H1 (cell line): ENCODE results near the gene CEP350. TPM values are rescaled to one million over a fixed set of nuclear protein-coding genes. Genes with fewer than 3 reads are reported as not detected.

Experiments
- CTCF ChIA-PET: fragments of 300-600 bp; sonication (Branson Sonifier 250); formaldehyde crosslinking; loops from one replicate; lab custom pipeline; 2021; ENCODE audit not compliant: partially characterized antibody; lab: Charles Lee
- POLR2A ChIA-PET: fragments of 300-600 bp; sonication (Branson Sonifier 250); formaldehyde crosslinking; loops from one replicate; lab custom pipeline; 2021; ENCODE audit warnings: inconsistent platforms; ENCODE audit not compliant: partially characterized antibody; lab: Charles Lee
- DNase-seq, 2 experiments: peaks; one replicate each; pipeline versions ENCODE4 v3.0.0 to v3.0.0-alpha.2; 2010 to 2022; ENCODE audit warnings: low spot score in 2 of 2, low read depth in 1 of 2, mixed read lengths in 1 of 2
- FAIRE-seq: peaks from 2 replicates; lab custom pipeline; 2011; peaks lifted over from hg19 to GRCh38; lab: Jason Lieb, UNC
- H2AFZ ChIP-seq: 2 replicates; pipeline ENCODE4 v1.8.1; 2012; ENCODE audit warnings: low read length, inconsistent platforms
- H2AK5ac ChIP-seq: 2 replicates; pipeline ENCODE4 v1.6.1; 2013; ENCODE audit warnings: low read depth, low read length
- H2BK120ac ChIP-seq: replicated peaks from 2 replicates; pipeline ENCODE3; 2013; ENCODE audit warnings: low read depth, low read length, inconsistent platforms
- H2BK12ac ChIP-seq: 2 replicates; pipeline ENCODE4 v1.6.1; 2013; ENCODE audit warnings: low read depth, low read length
- H2BK15ac ChIP-seq: 2 replicates; pipeline ENCODE4 v1.6.1; 2013; ENCODE audit warnings: low read length
- H2BK20ac ChIP-seq: 2 replicates; pipeline ENCODE4 v1.6.1; 2013; ENCODE audit warnings: low read length
- H2BK5ac ChIP-seq: 2 replicates; pipeline ENCODE4 v1.6.1; 2013; ENCODE audit warnings: low read depth, low read length
- H3K14ac ChIP-seq: 2 replicates; pipeline ENCODE4 v1.6.1; 2013; ENCODE audit warnings: inconsistent platforms; ENCODE audit not compliant: insufficient read length
- H3K18ac ChIP-seq: 2 replicates; pipeline ENCODE4 v1.6.1; 2013; ENCODE audit warnings: low read length; ENCODE audit errors: extremely low read depth
- H3K23ac ChIP-seq: 2 replicates; pipeline ENCODE4 v1.6.1; 2013; ENCODE audit warnings: inconsistent platforms; ENCODE audit not compliant: insufficient read length
- H3K23me2 ChIP-seq: 2 replicates; pipeline ENCODE4 v1.6.1; 2013; ENCODE audit warnings: low read depth, low read length
- H3K27ac ChIP-seq: 2 replicates; pipeline ENCODE4 v1.6.1; 2011; ENCODE audit warnings: low read depth, low read length, inconsistent platforms
- H3K27me3 ChIP-seq, 4 experiments: replicated peaks in 1 of 4; 1 replicate in 1 of 4; 2 replicates in 3 of 4; pipeline versions ENCODE4 v1.6.1 to v1.8.1; 2011 to 2013; ENCODE audit warnings: low read length in 3 of 4, mild to moderate bottlenecking in 3 of 4, inconsistent platforms in 2 of 4, mixed read lengths in 2 of 4, moderate library complexity in 1 of 4; ENCODE audit not compliant: control insufficient read depth in 3 of 4, insufficient read depth in 3 of 4; ENCODE audit errors: extremely low read depth in 1 of 4
- H3K36me3 ChIP-seq, 4 experiments: 2 replicates each; pipeline versions ENCODE4 v1.6.1 to v1.8.1; 2011 to 2013; ENCODE audit warnings: mild to moderate bottlenecking in 4 of 4, low read length in 3 of 4, moderate library complexity in 2 of 4, control low read depth in 1 of 4, inconsistent platforms in 1 of 4; ENCODE audit not compliant: insufficient read depth in 4 of 4, control insufficient read depth in 2 of 4
- H3K4ac ChIP-seq: replicated peaks from 2 replicates; pipeline ENCODE3; 2013; ENCODE audit warnings: low read length, low read depth, mixed read lengths, inconsistent platforms; ENCODE audit not compliant: insufficient read length
- H3K4me1 ChIP-seq, 4 experiments: replicated peaks in 1 of 4; 1 replicate in 1 of 4; 2 replicates in 3 of 4; pipeline versions ENCODE4 v1.6.1 to v1.8.1; 2011 to 2013; ENCODE audit warnings: low read length in 3 of 4, inconsistent platforms in 2 of 4, mixed read lengths in 1 of 4; ENCODE audit not compliant: insufficient read depth in 4 of 4, control insufficient read depth in 3 of 4
- H3K4me2 ChIP-seq, 2 experiments: 2 replicates each; pipeline versions ENCODE4 v1.6.1 to v1.8.1; 2011 to 2013; ENCODE audit warnings: low read depth in 2 of 2, low read length in 2 of 2, control low read depth in 1 of 2, inconsistent platforms in 1 of 2, mild to moderate bottlenecking in 1 of 2; ENCODE audit not compliant: insufficient read depth in 1 of 2
- H3K4me3 ChIP-seq, 4 experiments: fragments of 200-600, 300-600 bp in 1 of 4; sonication (generic), shearing (Covaris generic), sonication (Bioruptor Twin) in 1 of 4; 2 replicates each; pipeline versions ENCODE4 v1.5.1 to v1.8.1; 2011 to 2016; ENCODE audit warnings: low read length in 4 of 4, low read depth in 3 of 4, control low read depth in 2 of 4, inconsistent platforms in 2 of 4, mild to moderate bottlenecking in 2 of 4, mixed read lengths in 1 of 4, moderate library complexity in 1 of 4; ENCODE audit not compliant: insufficient read depth in 2 of 4; ENCODE audit errors: extremely low read depth in 1 of 4
- H3K56ac ChIP-seq: replicated peaks from 2 replicates; pipeline ENCODE3; 2013; ENCODE audit warnings: low read depth, mild to moderate bottlenecking, mixed read lengths, low read length, inconsistent platforms; ENCODE audit not compliant: insufficient read length
- H3K79me1 ChIP-seq: 2 replicates; pipeline ENCODE4 v1.6.1; 2013; ENCODE audit warnings: low read depth, low read length, control low read depth
- H3K79me2 ChIP-seq, 2 experiments: 2 replicates each; pipeline versions ENCODE4 v1.6.1 to v1.8.1; 2012 to 2013; ENCODE audit warnings: low read length in 2 of 2, mild to moderate bottlenecking in 2 of 2, inconsistent platforms in 1 of 2; ENCODE audit not compliant: insufficient read depth in 2 of 2, control insufficient read depth in 1 of 2
- H3K9ac ChIP-seq, 4 experiments: replicated peaks in 1 of 4; 1 replicate in 1 of 4; 2 replicates in 3 of 4; pipeline versions ENCODE4 v1.6.1 to v1.8.1; 2011 to 2013; ENCODE audit warnings: low read depth in 3 of 4, low read length in 3 of 4, control low read depth in 2 of 4, mild to moderate bottlenecking in 2 of 4, moderate library complexity in 2 of 4, inconsistent platforms in 1 of 4; ENCODE audit errors: extremely low read depth in 1 of 4
- H3K9me3 ChIP-seq, 2 experiments: 2 replicates each; pipeline versions ENCODE4 v1.6.1 to v1.8.1; 2012 to 2013; ENCODE audit warnings: mild to moderate bottlenecking in 2 of 2, moderate library complexity in 2 of 2, control low read depth in 1 of 2, inconsistent platforms in 1 of 2, low read depth in 1 of 2, low read length in 1 of 2, mixed read lengths in 1 of 2; ENCODE audit not compliant: insufficient read depth in 2 of 2
- H4K20me1 ChIP-seq, 2 experiments: replicated peaks in 1 of 2; 2 replicates each; pipeline versions ENCODE3 to v1.8.1; 2011 to 2013; ENCODE audit warnings: inconsistent platforms in 2 of 2, low read length in 2 of 2, mild to moderate bottlenecking in 1 of 2; ENCODE audit not compliant: insufficient read depth in 2 of 2, control insufficient read depth in 1 of 2
- H4K5ac ChIP-seq: 2 replicates; pipeline ENCODE4 v1.6.1; 2013; ENCODE audit warnings: low read length, low read depth, mixed read lengths, inconsistent platforms; ENCODE audit not compliant: insufficient read length
- H4K8ac ChIP-seq: 2 replicates; pipeline ENCODE4 v1.8.0; 2013; ENCODE audit warnings: mild to moderate bottlenecking, moderate library complexity, low read length, inconsistent platforms; ENCODE audit not compliant: insufficient read depth; ENCODE audit errors: extremely low read depth
- H4K91ac ChIP-seq: replicated peaks from 2 replicates; pipeline ENCODE3; 2013; ENCODE audit warnings: low read length, mixed read lengths, inconsistent platforms; ENCODE audit not compliant: insufficient read length
- CREB1 ChIP-seq: IDR thresholded peaks from 2 replicates; pipeline ENCODE4 v1.6.1; 2012; ENCODE audit warnings: inconsistent platforms
- FOSL1 ChIP-seq: IDR thresholded peaks from 2 replicates; pipeline ENCODE4 v1.6.1; 2011; ENCODE audit warnings: mild to moderate bottlenecking, low read depth, low read length, moderate library complexity; ENCODE audit not compliant: insufficient read depth
- JUND ChIP-seq: IDR thresholded peaks from 2 replicates; pipeline ENCODE4 v1.6.1; 2011; ENCODE audit warnings: mild to moderate bottlenecking, improper control_type of control experiment, low read length
- KDM1A ChIP-seq: fragments of 200-600, 300-600 bp; sonication (generic); IDR thresholded peaks from 2 replicates; pipeline ENCODE4 v1.7.1; 2016; ENCODE audit warnings: mild to moderate bottlenecking, low read length, borderline replicate concordance
- NRF1 ChIP-seq: IDR thresholded peaks from 2 replicates; pipeline ENCODE4 v1.6.1; 2011; ENCODE audit warnings: mild to moderate bottlenecking, low read depth, low read length, improper control_type of control experiment
- POLR2A ChIP-seq, 2 experiments: IDR thresholded peaks; 1 replicate in 1 of 2; 2 replicates in 1 of 2; pipeline ENCODE4 v1.6.1; 2011; ENCODE audit warnings: low read depth in 2 of 2, low read length in 2 of 2, mild to moderate bottlenecking in 2 of 2; ENCODE audit errors: control extremely low read depth in 1 of 2
- POLR2AphosphoS5 ChIP-seq: IDR thresholded peaks from 2 replicates; pipeline ENCODE4 v1.6.1; 2011; ENCODE audit warnings: low read depth, low read length
- RAD21 ChIP-seq, 2 experiments: IDR thresholded peaks in 1 of 2; conservative IDR thresholded peaks in 1 of 2; 2 replicates each; pipeline ENCODE4 v1.6.1; 2011; ENCODE audit warnings: low read depth in 2 of 2, low read length in 2 of 2, improper control_type of control experiment in 1 of 2, inconsistent platforms in 1 of 2, mild to moderate bottlenecking in 1 of 2, moderate library complexity in 1 of 2
- SIN3A ChIP-seq, 2 experiments: IDR thresholded peaks in 1 of 2; conservative IDR thresholded peaks in 1 of 2; 2 replicates each; pipeline ENCODE4 v1.6.1; 2011 to 2012; ENCODE audit warnings: low read length in 2 of 2, improper control_type of control experiment in 1 of 2, low read depth in 1 of 2, mild to moderate bottlenecking in 1 of 2
- WGBS, 2 experiments: shearing (Covaris generic) in 1 of 2; methylation state at CpG; one replicate each; pipeline versions ENCODE4 v1.1.6 to v1.1.7; 2013 to 2015; ENCODE audit warnings: low lambda C conversion rate in 2 of 2, mixed read lengths in 2 of 2, inconsistent platforms in 1 of 2, low coverage in 1 of 2, missing lambda C conversion rate in 1 of 2; ENCODE audit not compliant: insufficient replicate concordance in 2 of 2, insufficient coverage in 1 of 2, insufficient read length in 1 of 2; ENCODE audit errors: extremely low coverage in 1 of 2, missing lambda C conversion rate in 1 of 2; 5-methylcytosine and 5-hydroxymethylcytosine counted together
- polyA plus RNA-seq, 7 experiments: library from polyadenylated mRNA; depleted of rRNA in 3 of 7; stranded (reverse) in 5 of 7; unstranded in 2 of 7; fragments of >200 nt in 5 of 7; fragments of 200-250 nt in 2 of 7; gene quantifications; 1 replicate in 5 of 7; 2 replicates in 1 of 7; 4 replicates in 1 of 7; pipeline versions ENCODE4 v1.2.1 to v1.2.3, GENCODE V29; 2011 to 2013; ENCODE audit warnings: missing spikeins in 2 of 7, mixed read lengths in 2 of 7
- total RNA-seq: library from RNA; stranded (reverse); fragmentation: NEBNext Ultra II Directional; extraction: Animal tissue kit (Norgen Biotek cat#: 25700); gene quantifications from 2 replicates; pipeline ENCODE4 v1.2.1, GENCODE V29; 2021
- TF ChIP-seq, protein P1 (sequence below): IDR thresholded peaks from 2 replicates; pipeline ENCODE4 v1.6.1; 2012; ENCODE audit warnings: inconsistent platforms

The CEP350 gene
- total and polyA plus RNA-seq, 2 of the 8 experiments (the other 6 are each of a cell fraction or from before 2014, with no cell fraction given): 5.6 to 39.4 TPM

DNA sequence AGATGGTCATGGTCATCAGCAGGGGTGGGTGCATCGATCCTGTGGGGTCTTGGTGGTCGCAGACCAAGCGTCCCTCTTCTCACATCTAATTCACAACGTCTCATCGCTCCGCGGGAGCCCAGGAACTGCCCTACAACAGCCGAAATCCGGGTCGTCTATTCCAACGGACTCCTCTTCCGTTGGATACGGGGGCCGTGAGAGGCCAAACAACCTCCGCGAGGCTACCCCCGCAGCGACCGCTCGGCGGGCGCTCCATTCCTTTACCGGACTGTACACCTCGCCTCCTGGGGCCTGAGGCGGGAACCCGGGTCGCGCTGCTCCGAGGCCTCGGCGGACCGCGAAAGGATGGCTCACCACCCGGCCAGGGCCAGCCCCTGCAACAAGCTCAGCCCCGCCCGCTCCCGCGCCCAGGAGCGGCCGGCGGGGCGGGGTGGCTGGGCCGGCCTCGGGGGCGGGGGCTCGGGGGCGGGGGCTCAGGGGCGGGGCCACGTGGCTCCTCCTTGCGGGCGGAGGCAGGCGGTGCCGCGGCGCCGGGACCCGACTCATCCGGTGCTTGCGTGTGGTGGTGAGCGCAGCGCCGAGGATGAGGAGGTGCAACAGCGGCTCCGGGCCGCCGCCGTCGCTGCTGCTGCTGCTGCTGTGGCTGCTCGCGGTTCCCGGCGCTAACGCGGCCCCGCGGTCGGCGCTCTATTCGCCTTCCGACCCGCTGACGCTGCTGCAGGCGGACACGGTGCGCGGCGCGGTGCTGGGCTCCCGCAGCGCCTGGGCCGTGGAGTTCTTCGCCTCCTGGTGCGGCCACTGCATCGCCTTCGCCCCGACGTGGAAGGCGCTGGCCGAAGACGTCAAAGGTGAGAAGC, 199.9 kb downstream of the CEP350 start, which contains the start of gene QSOX1:
QSOX1 (plus strand) TSS at position 545 of the 857 bp plus-strand sequence; CDS start at position 584, 39 bp downstream.
- no peak within 1 kb of the TSS for H3K4ac ChIP-seq
- CTCF ChIA-PET: interaction anchor here (1.0 to 8.1 kb wide), 4 partner anchors 13 to 33 kb away, joined by 3 to 108 read pairs (median 10); no protein-coding TSS in a partner anchor
- peaks cover 10 to 13% of the 10 kb centered on the region in 2 experiments for H4K20me1 ChIP-seq
- H2BK15ac ChIP-seq: no peak within 1 kb of the TSS; the same call in 1 of the 2 replicates
- no peak within 1 kb of the TSS for H4K5ac ChIP-seq
- POLR2A ChIA-PET: interaction anchor here (0.6 to 4.2 kb wide), 5 partner anchors 9 to 25 kb away, joined by 3 to 36 read pairs (median 3); no protein-coding TSS in a partner anchor
- no peaks in the 10 kb centered on the region for H3K9me3 ChIP-seq
- H3K56ac ChIP-seq: peak within 1 kb of the TSS; percentile 64
- DNase-seq (peak; percentile 34 to 86), FAIRE-seq (no peak)
- no peak within 1 kb of the TSS for H4K91ac ChIP-seq
- 1% methylated on average over 72 of the region's 100 CpGs; no CpG with 5 or more reads in 1 of the 2 experiments for WGBS, 2 experiments
- no peak within 1 kb of the TSS for H3K14ac ChIP-seq
- peaks cover 5 to 32% of the 10 kb centered on the region in 2 experiments; a peak in 3 of 4 replicates for H3K79me2 ChIP-seq
- H4K8ac ChIP-seq: peak within 1 kb of the TSS; percentile 83; the same call in 1 of the 2 replicates
- H3K9ac ChIP-seq: peak within 1 kb of the TSS; percentile 69 to 87 (median 82)
- peaks cover 0 to 15% (median 8%) of the 10 kb centered on the region in 4 experiments; a peak in 6 of 7 replicates for H3K27me3 ChIP-seq
- peak within 1 kb of the TSS; percentile 40; the same call in 1 of the 2 replicates for H2BK5ac ChIP-seq
- no peak within 1 kb of the TSS for H2BK120ac ChIP-seq
- no peak within 1 kb of the TSS for H2AK5ac ChIP-seq
- no peak within 1 kb of the TSS for H3K23ac ChIP-seq
- H2BK12ac ChIP-seq: no peak within 1 kb of the TSS
- no peak within 1 kb of the TSS; the same call in 1 of the 2 replicates for H3K27ac ChIP-seq
- peak within 1 kb of the TSS; percentile 85 to 97 (median 96) for H3K4me3 ChIP-seq
- H2BK20ac ChIP-seq: no peak within 1 kb of the TSS
- peaks cover 12% of the 10 kb centered on the region for H3K79me1 ChIP-seq
- peak within 1 kb of the TSS; percentile 78 for H3K18ac ChIP-seq
- H3K4me1 ChIP-seq: peaks cover 1 to 6% (median 3%) of the 10 kb centered on the region in 4 experiments; a peak in 6 of 7 replicates
- H3K23me2 ChIP-seq: peaks cover 8% of the 10 kb centered on the region
- peak within 1 kb of the TSS; percentile 95 for H2AFZ ChIP-seq
- H3K36me3 ChIP-seq: no peaks in the 10 kb centered on the region
- peak within 1 kb of the TSS; percentile 80 to 95 for H3K4me2 ChIP-seq
- TF ChIP-seq KDM1A (no peak), NRF1 (no peak), RAD21 (IDR thresholded peaks at IDR 0.05 in 1 of 2, conservative IDR thresholded peaks at IDR 0.05 in 1 of 2; ENCODE audit: low read depth in 2 of 2, low read length in 2 of 2) (peak in 1 of 2 experiments; percentile 2; a peak in 1 of 4 replicates), SIN3A (conservative IDR thresholded peaks at IDR 0.05 in 1 of 2, IDR thresholded peaks at IDR 0.05 in 1 of 2; ENCODE audit: low read depth in 1 of 2, low read length in 2 of 2) (peak in 1 of 2 experiments; percentile 16; a peak in 1 of 4 replicates), POLR2A (IDR thresholded peaks at IDR 0.05; ENCODE audit: control extremely low read depth in 1 of 2, low read depth in 2 of 2, low read length in 2 of 2) (peak; percentile 61 to 80), POLR2AphosphoS5 (peak; percentile 74), FOSL1 (no peak), JUND (no peak), CREB1 (0 out of 2 replicates have a peak, but pooled peaks have one; percentile 25)
- TF ChIP-seq, protein P1, sequence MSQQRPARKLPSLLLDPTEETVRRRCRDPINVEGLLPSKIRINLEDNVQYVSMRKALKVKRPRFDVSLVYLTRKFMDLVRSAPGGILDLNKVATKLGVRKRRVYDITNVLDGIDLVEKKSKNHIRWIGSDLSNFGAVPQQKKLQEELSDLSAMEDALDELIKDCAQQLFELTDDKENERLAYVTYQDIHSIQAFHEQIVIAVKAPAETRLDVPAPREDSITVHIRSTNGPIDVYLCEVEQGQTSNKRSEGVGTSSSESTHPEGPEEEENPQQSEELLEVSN: no peak; the same call in 1 of the 2 replicates
